ENCODE measurements around the gene CYREN.
"Not testable (repeated sequence)": the region's sequence is repeated elsewhere in the genome, so short reads cannot be mapped to it uniquely, and the experiment has no call there.

CYREN gene

DNA sequence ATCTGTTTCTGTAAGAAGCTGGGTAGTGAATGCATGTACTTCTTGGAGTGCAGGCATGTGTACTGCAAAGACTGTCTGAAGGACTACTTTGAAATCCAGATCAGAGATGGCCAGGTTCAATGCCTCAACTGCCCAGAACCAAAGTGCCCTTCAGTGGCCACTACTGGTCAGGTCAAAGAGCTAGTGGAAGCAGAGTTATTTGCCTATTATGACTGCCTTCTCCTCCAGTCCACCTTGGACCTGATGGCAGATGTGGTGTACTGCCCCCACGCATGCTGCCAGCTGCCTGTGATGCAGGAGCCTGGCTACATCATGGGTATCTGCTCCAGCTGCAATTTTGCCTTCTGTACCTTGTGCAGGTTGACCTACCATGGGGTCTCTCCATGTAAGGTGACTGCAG lies 41.6 kb downstream of the CYREN start:
- Histone ChIP-seq H3K4me1 (ENCODE audit: control insufficient read depth, insufficient read depth, low read length) (no peaks in the 10 kb centered on the region), H3K27me3 (ENCODE audit: control insufficient read depth, insufficient read depth, low read length) (no peaks in the 10 kb centered on the region), H3K27ac (ENCODE audit: low read depth, low read length) (no peak overlapping the region), H3K4me3 (ENCODE audit: low read length) (no peak overlapping the region), H3K36me3 (ENCODE audit: control insufficient read depth, insufficient read depth, low read length) (no peaks in the 10 kb centered on the region), H3K9ac (ENCODE audit: low read length) (no peak overlapping the region)

DNA sequence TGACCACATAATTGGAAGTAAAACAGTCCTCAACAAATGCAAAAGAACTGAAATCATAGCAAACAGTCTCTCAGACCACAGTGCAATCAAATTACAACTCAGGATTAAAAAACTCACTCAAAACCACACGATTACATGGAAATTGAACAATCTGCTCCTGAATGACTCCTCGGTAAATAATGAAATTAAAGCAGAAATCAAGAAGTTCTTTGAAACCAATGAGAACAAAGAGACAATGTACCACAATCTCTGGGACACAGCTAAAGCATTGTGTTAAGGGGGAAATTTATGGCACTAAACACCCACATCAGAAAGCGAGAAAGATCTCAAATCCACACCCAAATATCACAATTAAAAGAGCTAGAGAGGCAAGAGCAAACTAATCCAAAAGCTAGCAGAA lies 45.9 kb downstream of the CYREN start:
- not testable (repeated sequence) for H3K36me3 ChIP-seq (ENCODE audit: control insufficient read depth, insufficient read depth, low read length); H3K4me1 ChIP-seq (ENCODE audit: control insufficient read depth, insufficient read depth, low read length); H3K27ac ChIP-seq (ENCODE audit: low read depth, low read length); H3K9ac ChIP-seq (ENCODE audit: low read length); H3K27me3 ChIP-seq (ENCODE audit: control insufficient read depth, insufficient read depth, low read length); H3K4me3 ChIP-seq (ENCODE audit: low read length)

DNA sequence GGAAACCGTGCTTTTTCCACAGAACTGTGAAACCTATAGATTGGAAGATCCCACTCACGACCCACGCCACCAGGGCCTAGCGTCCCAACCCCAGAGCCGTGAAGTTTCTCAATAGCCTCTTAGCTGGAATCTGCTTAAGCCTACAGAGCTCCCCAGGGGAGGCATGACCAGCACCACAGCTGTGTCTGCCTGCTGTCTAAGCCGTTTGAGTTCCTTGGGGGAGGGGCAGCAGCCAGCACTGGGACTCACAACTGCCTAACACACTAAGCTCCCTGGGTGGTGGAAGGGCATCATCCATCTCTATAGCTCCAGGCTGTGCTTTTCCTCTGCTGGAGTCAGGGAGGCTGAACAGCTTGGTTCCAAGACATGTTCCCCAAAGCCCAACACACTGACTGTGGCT lies 48.6 kb downstream of the CYREN start:
- H3K27ac ChIP-seq (ENCODE audit: low read depth, low read length), result no peak overlapping the region
- H3K36me3 ChIP-seq (ENCODE audit: control insufficient read depth, insufficient read depth, low read length), result no peaks in the 10 kb centered on the region
- no peaks in the 10 kb centered on the region for H3K27me3 ChIP-seq (ENCODE audit: control insufficient read depth, insufficient read depth, low read length)
- no peak overlapping the region for H3K9ac ChIP-seq (ENCODE audit: low read length)
- no peaks in the 10 kb centered on the region for H3K4me1 ChIP-seq (ENCODE audit: control insufficient read depth, insufficient read depth, low read length)
- H3K4me3 ChIP-seq (ENCODE audit: low read length), result no peak overlapping the region

DNA sequence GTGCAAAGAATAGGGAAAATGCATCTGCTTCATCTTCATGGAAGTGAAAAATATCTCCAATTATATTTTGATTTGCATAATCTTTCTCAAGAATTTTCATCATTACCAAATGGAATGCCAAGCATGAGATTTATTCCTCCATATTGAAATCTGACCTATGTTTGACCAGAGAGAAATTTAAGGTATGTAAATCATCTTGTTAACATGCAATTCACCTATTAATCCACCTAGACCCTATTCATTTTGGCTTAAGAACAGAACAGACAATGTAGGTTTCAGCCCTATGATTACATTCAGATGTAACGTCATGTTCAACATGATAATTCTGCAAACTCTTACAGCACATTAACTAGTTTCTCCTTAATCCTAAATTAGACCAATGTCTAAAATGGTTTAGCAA lies 53.4 kb downstream of the CYREN start:
- Histone ChIP-seq H3K36me3 (ENCODE audit: control insufficient read depth, insufficient read depth, low read length) (no peaks in the 10 kb centered on the region), H3K4me1 (ENCODE audit: control insufficient read depth, insufficient read depth, low read length) (no peaks in the 10 kb centered on the region), H3K4me3 (ENCODE audit: low read length) (no peak overlapping the region), H3K27ac (ENCODE audit: low read depth, low read length) (no peak overlapping the region), H3K27me3 (ENCODE audit: control insufficient read depth, insufficient read depth, low read length) (no peaks in the 10 kb centered on the region), H3K9ac (ENCODE audit: low read length) (no peak overlapping the region)

Measured in rectal smooth muscle tissue (tissue), 1 donor.